Peyer's patch (tissue), 4 donors: Measurements from ENCODE around the gene UBL7.

Source experiments
- CTCF ChIP-seq, 6 experiments: fragments of 450-650 bp in 4 of 6; fragments of 200-600 bp in 2 of 6; sonication (generic) in 1 of 6; IDR thresholded peaks; one replicate each; pipeline ENCODE4 v1.5.1; 2017 to 2019; ENCODE audit warnings: antibody characterized with exemption in 6 of 6, mild to moderate bottlenecking in 3 of 6, moderate library complexity in 1 of 6
- POLR2A ChIP-seq, 2 donors: fragments of 450-650 bp; IDR thresholded peaks; one replicate each; pipeline ENCODE4 v1.5.1; 2017; ENCODE audit warnings: antibody characterized with exemption in 2 of 2, mild to moderate bottlenecking in 2 of 2, moderate library complexity in 2 of 2

- TF ChIP-seq CTCF (IDR thresholded peaks at IDR 0.05) (no peak), POLR2A (IDR thresholded peaks at IDR 0.05) (no peak)
Observed at GRCh38 chr15:74422652-74423430, 38.1 kb downstream of the UBL7 start.
